HL-60 (cell line): ENCODE data around the gene MPV17L.

Experiments
- CTCF ChIP-seq: IDR thresholded peaks from one replicate; pipeline ENCODE4 v1.5.1; 2011; ENCODE audit warnings: low read length, control low read depth, inconsistent platforms; ENCODE audit not compliant: insufficient read depth
- GABPA ChIP-seq: IDR thresholded peaks from 2 replicates; pipeline ENCODE4 v1.6.1; 2012; ENCODE audit warnings: low read depth
- POLR2AphosphoS5 ChIP-seq: IDR thresholded peaks from 2 replicates; pipeline ENCODE4 v1.6.1; 2012; ENCODE audit warnings: low read depth
- REST ChIP-seq: IDR thresholded peaks from 2 replicates; pipeline ENCODE4 v1.6.1; 2012; ENCODE audit warnings: low read depth; ENCODE audit not compliant: insufficient replicate concordance

- TF ChIP-seq REST (no peak), GABPA (no peak), POLR2AphosphoS5 (no peak), CTCF (no peak)
Observed at GRCh38 chr16:15417197-15417596, 21.6 kb downstream of the MPV17L start.
